ENCODE results near the gene ST3GAL5.
"Not testable (repeated sequence)": the region's sequence is repeated elsewhere in the genome, so short reads cannot be mapped to it uniquely, and the experiment has no call there.

ST3GAL5 gene

GRCh38 chr2:85917887-85918795 lies 29.4 kb upstream of the ST3GAL5 start:
- DNase-seq: no peak

DNA sequence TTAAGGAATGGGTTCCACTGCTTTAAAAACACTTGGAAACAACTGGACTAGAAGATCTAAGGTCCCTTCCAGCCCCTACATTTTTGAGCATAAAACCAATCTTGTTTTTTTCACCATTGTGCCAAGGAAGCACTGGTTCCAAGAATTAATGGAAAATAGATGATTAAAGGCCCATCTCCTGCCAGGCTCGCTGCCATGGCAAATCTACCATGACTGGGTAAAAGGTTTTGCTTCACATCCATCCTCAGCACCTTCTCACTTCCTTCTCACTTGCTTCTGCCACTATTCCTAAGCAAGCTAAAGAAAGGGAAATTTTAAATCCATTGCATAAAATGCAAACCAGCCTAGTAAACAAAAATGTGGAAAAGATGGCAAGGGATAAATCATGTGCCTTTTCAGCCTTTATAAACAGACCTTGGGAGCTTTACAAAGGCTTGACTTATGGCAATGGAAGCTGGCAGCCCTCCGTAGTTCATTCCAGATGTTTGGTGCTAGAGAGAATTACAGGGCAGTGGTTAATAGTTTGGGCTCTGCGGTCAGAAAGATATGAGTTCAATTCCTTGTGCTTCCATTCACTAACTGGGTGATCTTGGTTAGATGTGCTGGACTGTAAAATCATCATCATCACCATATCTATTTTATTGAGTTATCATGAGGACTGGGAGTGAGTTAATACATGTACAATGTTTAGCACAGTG lies 27.0 kb upstream of the ST3GAL5 start:
- no peak for DNase-seq

GRCh38 chr2:85914922-85915321 lies 26.1 kb upstream of the ST3GAL5 start:
- no peak for DNase-seq

- no peak for DNase-seq
Measured at GRCh38 chr2:85913884-85914881, 25.4 kb upstream of the ST3GAL5 start.

DNA sequence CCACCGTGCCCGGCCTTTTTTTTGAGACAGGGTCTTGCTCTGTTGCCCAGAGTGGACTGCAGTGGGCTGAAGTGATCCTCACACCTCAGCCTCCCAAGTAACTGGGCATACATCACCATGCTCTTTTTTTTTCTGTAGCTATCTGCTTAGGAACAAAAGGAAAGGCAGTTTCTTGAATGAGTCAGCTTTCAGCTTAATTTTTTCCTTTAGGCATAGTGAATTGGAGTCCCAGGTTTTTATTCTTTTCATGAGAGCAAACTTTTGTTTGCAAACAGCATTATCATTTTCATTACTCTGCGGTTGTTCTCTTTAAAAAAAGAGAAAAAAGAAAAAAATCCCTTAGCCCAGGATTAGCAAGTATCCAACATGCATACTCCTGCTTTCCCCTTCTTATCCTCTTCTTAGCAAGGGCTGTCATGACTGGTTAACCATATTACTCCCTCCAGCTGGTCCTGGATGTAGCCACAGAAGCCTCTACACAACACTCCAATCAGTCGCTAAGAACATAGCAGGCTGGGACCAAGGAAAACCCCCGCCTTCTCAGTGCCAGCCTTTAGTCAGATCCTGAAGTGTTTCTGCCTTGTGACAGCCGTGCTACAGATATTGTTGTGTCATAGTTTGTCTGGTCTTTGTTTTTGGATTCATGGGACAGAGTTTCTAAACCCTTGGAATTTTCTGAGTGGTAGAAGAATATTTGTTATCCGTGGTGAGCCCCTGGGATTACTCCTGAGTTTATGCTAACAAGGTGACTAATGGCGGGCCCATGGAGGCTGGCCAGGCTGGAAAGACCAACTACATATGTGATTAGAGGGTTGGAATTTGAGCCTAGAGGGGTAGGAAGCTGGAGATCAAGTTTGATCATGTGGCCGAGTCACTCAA lies 23.3 kb upstream of the ST3GAL5 start:
- DNase-seq: no peak

GRCh38 chr2:85911097-85911496 lies 22.3 kb upstream of the ST3GAL5 start:
- DNase-seq: no peak

GRCh38 chr2:85909005-85909404 lies 20.2 kb upstream of the ST3GAL5 start:
- DNase-seq: no peak

- no peak for DNase-seq
Measured at GRCh38 chr2:85908506-85908905, 19.7 kb upstream of the ST3GAL5 start.

GRCh38 chr2:85907671-85908157 lies 18.9 kb upstream of the ST3GAL5 start:
- DNase-seq: no peak

GRCh38 chr2:85906748-85907147 lies 18.0 kb upstream of the ST3GAL5 start:
- no peak for DNase-seq

DNA sequence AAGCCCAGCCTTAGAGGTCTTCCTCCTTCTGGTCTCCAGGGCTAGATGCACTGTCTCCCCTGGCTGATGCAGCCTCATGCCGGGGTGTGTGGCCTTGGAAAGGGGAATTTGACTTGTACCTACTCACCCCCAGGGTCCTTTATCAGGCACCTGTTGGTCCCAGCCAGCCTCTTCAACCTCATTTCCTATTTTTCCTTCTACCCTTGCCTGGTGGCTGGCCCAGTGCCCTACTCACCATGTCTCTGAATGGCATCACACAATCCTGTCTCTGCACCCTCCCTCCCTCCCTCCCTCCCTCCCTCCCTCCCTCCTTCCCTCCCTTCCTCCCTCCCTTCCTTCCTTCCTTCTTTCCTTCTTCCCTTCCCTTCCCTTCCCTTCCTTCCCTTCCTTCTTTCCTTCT lies 17.1 kb upstream of the ST3GAL5 start:
- DNase-seq: no peak

- no peak for DNase-seq
Measured at GRCh38 chr2:85905187-85905666, 16.4 kb upstream of the ST3GAL5 start.

DNA sequence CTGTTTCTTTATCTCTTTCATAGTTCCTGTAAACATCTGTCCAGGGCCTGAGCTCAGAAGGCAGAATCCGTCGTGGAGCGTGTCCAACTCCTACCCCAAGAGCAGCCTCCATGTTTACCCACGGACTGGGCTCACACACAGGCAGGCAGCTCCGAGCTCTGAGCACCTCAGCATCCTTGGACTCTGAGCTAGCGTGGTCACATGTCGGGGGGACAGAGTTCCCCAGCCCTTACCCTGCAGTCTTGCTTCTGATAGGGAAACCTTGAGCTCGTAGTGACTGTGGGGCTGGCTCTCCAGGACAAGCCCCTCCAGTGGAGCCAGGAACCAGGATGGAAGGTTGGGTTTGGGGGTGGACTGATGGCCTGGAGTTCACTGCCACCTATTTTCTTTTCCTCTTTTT lies 15.1 kb upstream of the ST3GAL5 start:
- no peak for DNase-seq

GRCh38 chr2:85902496-85902895 lies 13.7 kb upstream of the ST3GAL5 start:
- no peak for DNase-seq

DNA sequence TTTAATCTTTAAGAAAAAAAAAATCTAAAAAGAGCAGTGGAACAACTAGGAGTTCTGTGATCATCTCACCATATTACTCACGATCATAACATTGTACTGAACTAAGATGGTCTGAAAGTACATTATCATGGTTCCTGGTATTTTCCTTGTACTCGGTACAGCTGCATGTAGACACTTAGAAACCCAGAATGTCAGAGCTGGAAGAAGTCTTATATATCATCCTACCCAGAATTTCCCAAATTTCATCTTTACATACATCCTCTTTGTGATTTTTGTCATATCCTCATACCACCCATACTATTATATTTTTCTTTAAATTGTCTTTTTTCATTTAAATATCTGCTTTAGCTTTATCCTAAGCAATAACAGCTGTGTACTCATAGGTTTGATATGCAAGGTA lies 12.4 kb upstream of the ST3GAL5 start:
- DNase-seq: no peak

GRCh38 chr2:85900366-85900765 lies 11.6 kb upstream of the ST3GAL5 start:
- DNase-seq: no peak

DNA sequence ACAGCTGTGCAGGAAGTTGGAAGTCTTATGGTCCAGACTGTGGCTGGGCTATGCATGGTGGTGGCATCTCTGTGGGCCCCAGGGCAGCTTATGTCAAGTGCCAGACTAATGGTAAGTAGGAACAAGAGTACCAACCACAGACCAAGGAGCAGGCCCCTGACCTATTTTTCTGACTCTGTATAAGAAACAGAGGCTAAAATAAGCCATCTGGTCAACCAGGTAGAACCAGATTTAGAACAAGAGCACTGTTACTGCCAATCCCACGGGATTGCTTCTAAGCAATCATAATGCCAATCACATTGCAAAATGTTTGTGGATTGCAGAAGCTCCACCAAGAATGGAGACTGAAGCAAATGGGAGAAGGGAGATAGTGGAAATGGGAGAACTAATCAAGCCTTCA lies 11.1 kb upstream of the ST3GAL5 start:
- DNase-seq: no peak

DNA sequence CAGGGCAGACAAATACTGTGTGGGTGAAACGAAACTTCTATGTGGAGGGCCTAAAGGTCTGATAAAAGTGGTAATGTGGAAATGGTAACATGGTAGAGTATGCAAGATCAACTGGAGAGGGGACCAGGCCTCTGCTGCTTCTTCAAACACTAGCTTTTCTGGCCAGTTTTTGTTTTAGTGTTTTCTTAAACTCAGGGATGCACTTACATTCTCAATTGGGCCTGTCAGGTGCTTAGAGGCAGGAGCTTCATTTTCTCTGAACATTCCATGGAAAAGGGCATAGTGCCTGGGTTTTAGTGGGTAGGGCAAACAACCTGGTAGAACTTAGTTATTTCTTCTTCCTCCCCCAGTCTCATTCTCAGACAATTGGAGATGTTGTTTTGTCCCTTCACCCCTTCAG lies 10.5 kb upstream of the ST3GAL5 start:
- no peak for DNase-seq

DNA sequence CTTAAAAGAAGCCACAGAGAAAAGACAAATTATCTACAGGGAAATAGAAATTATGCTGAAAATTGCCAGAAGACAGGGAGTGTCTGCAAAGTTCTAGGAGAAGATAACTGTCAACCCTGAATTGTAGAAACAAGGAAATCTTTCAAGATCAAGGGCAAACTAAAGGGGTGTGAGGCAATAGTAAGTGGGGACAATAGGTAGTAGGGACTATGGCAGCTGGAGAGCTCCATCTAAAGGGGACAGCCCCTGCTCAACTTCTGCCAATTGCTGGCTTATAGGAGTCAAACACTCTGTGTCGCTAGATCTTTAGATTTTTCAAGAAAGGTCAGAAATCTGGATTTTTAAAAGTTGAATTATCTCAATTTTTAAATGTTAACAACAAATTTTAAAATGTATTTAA lies 10.1 kb upstream of the ST3GAL5 start:
- no peak for DNase-seq

- not testable (repeated sequence) for DNase-seq
Measured at GRCh38 chr2:85894554-85895278, 5.9 kb upstream of the ST3GAL5 start.
